IMR-90 (cell line): ENCODE results near the gene SLC31A2. TPM values are rescaled to one million over a fixed set of nuclear protein-coding genes. Genes with fewer than 3 reads are reported as not detected.

Source experiments
- ATAC-seq: fragments of 200-7000 bp; cut with Tn5 transposase; 2 replicates; pipeline ENCODE4 v1.9.1; 2020; ENCODE audit warnings: low read depth, mild to moderate bottlenecking, moderate library complexity
- BruUV-seq: library from RNA; stranded (reverse); fragments of 400-500 nt; replicated peaks from 2 replicates; lab custom pipeline; 2021; lab: Mats Ljungman, UMichigan
- CTCF ChIA-PET: fragments of 300-600 bp; formaldehyde crosslinking; extraction: SDS; loops from one replicate; lab custom pipeline; 2021; ENCODE audit warnings: antibody characterized with exemption; lab: Yijun Ruan, JAX
- POLR2A ChIA-PET: fragments of 300-600 bp; sonication (Branson Sonifier 250); formaldehyde crosslinking; loops from one replicate; lab custom pipeline; 2022; ENCODE audit warnings: antibody characterized with exemption; ENCODE audit not compliant: unreplicated experiment; lab: Charles Lee
- DNase-seq: peaks from one replicate; pipeline ENCODE4 v3.0.0; 2013
- H2AFZ ChIP-seq: replicated peaks from 2 replicates; pipeline ENCODE3; 2013; ENCODE audit warnings: low read length, mild to moderate bottlenecking; ENCODE audit not compliant: poor library complexity
- H2AK5ac ChIP-seq: 2 replicates; pipeline ENCODE4 v1.6.1; 2013; ENCODE audit warnings: low read depth, low read length, inconsistent platforms
- H2AK9ac ChIP-seq: replicated peaks from 2 replicates; pipeline ENCODE3; 2013; ENCODE audit warnings: mild to moderate bottlenecking, low read depth, low read length, moderate library complexity; ENCODE audit not compliant: poor library complexity
- H2BK120ac ChIP-seq: 2 replicates; pipeline ENCODE4 v1.6.1; 2013; ENCODE audit warnings: low read depth, low read length, inconsistent platforms
- H2BK15ac ChIP-seq: 3 replicates; pipeline ENCODE4 v1.6.1; 2013; ENCODE audit warnings: low read depth, low read length, inconsistent platforms
- H2BK20ac ChIP-seq: 2 replicates; pipeline ENCODE4 v1.6.1; 2013; ENCODE audit warnings: low read depth, mild to moderate bottlenecking, inconsistent platforms, low read length, moderate library complexity
- H2BK5ac ChIP-seq: 2 replicates; pipeline ENCODE4 v1.6.1; 2013; ENCODE audit warnings: mild to moderate bottlenecking, low read depth, low read length, inconsistent platforms; ENCODE audit not compliant: poor library complexity, severe bottlenecking
- H3K14ac ChIP-seq: replicated peaks from 2 replicates; pipeline ENCODE4 v1.6.1; 2013; ENCODE audit warnings: low read depth, low read length, inconsistent platforms
- H3K18ac ChIP-seq: 2 replicates; pipeline ENCODE4 v1.6.1; 2013; ENCODE audit warnings: low read depth, low read length, control low read depth
- H3K23ac ChIP-seq: 2 replicates; pipeline ENCODE4 v1.6.1; 2013; ENCODE audit warnings: low read depth, low read length, inconsistent platforms
- H3K27ac ChIP-seq: 2 replicates; pipeline ENCODE4 v1.5.1; 2013; ENCODE audit warnings: mild to moderate bottlenecking, control low read depth, low read length; ENCODE audit not compliant: insufficient read depth
- H3K27me3 ChIP-seq: 2 replicates; pipeline ENCODE4 v1.6.1; 2013; ENCODE audit warnings: low read length; ENCODE audit not compliant: control insufficient read depth, insufficient read depth
- H3K36me3 ChIP-seq: 2 replicates; pipeline ENCODE4 v1.6.1; 2013; ENCODE audit warnings: low read length, mixed read lengths; ENCODE audit not compliant: control insufficient read depth, insufficient read depth
- H3K4ac ChIP-seq: 2 replicates; pipeline ENCODE4 v1.6.1; 2013; ENCODE audit warnings: low read depth, low read length, inconsistent platforms
- H3K4me1 ChIP-seq: 2 replicates; pipeline ENCODE4 v1.6.1; 2013; ENCODE audit warnings: low read length, mixed read lengths; ENCODE audit not compliant: control insufficient read depth, insufficient read depth
- H3K4me2 ChIP-seq: 2 replicates; pipeline ENCODE4 v1.6.1; 2013; ENCODE audit warnings: low read depth, mild to moderate bottlenecking, control low read depth, low read length, moderate library complexity
- H3K4me3 ChIP-seq: 2 replicates; pipeline ENCODE4 v1.5.1; 2013; ENCODE audit warnings: low read depth, mild to moderate bottlenecking, control low read depth, low read length, moderate library complexity; ENCODE audit not compliant: insufficient read depth
- H3K56ac ChIP-seq: 2 replicates; pipeline ENCODE4 v1.6.1; 2013; ENCODE audit warnings: low read length, inconsistent platforms; ENCODE audit not compliant: insufficient read depth; ENCODE audit errors: extremely low read depth
- H3K79me1 ChIP-seq, 2 experiments: 2 replicates each; pipeline ENCODE4 v1.6.1; 2013; ENCODE audit warnings: low read length in 2 of 2, inconsistent platforms in 1 of 2, low read depth in 1 of 2
- H3K9ac ChIP-seq: 2 replicates; pipeline ENCODE4 v1.6.1; 2013; ENCODE audit warnings: low read depth, low read length, control low read depth
- H3K9me1 ChIP-seq: 2 replicates; pipeline ENCODE4 v1.6.1; 2013; ENCODE audit warnings: low read length, inconsistent platforms; ENCODE audit not compliant: insufficient read depth
- H3K9me3 ChIP-seq: 2 replicates; pipeline ENCODE4 v1.6.1; 2013; ENCODE audit warnings: low read length; ENCODE audit not compliant: control insufficient read depth, insufficient read depth
- H4K20me1 ChIP-seq: 2 replicates; pipeline ENCODE4 v1.6.1; 2013; ENCODE audit warnings: low read length, inconsistent platforms; ENCODE audit not compliant: insufficient read depth
- H4K5ac ChIP-seq: 2 replicates; pipeline ENCODE4 v1.6.1; 2013; ENCODE audit warnings: mild to moderate bottlenecking, low read depth, low read length, control low read depth
- H4K8ac ChIP-seq, 2 experiments: 2 replicates each; pipeline ENCODE4 v1.6.1; 2013; ENCODE audit warnings: low read depth in 2 of 2, low read length in 2 of 2, control low read depth in 1 of 2, inconsistent platforms in 1 of 2
- H4K91ac ChIP-seq: 2 replicates; pipeline ENCODE4 v1.6.1; 2013; ENCODE audit warnings: low read depth, low read length, inconsistent platforms; ENCODE audit not compliant: insufficient read depth
- BHLHE40 ChIP-seq: fragments of 150-350 bp; IDR thresholded peaks from 2 replicates; pipeline ENCODE4 v1.6.1; 2016; ENCODE audit warnings: mild to moderate bottlenecking, low read depth, low read length
- CEBPB ChIP-seq: IDR thresholded peaks from 2 replicates; pipeline ENCODE4 v1.6.1; 2012; ENCODE audit warnings: low read depth, low read length, improper control_type of control experiment
- CTCF ChIP-seq: conservative IDR thresholded peaks from 2 replicates; pipeline ENCODE4 v1.5.1; 2012; ENCODE audit warnings: mild to moderate bottlenecking, low read depth, low read length, improper control_type of control experiment
- ELK1 ChIP-seq: fragments of 150-350 bp; IDR thresholded peaks from 2 replicates; pipeline ENCODE4 v1.6.1; 2016; ENCODE audit warnings: low read depth, mild to moderate bottlenecking, low read length, moderate library complexity, borderline replicate concordance
- FOS ChIP-seq: fragments of 150-350 bp; IDR thresholded peaks from 2 replicates; pipeline ENCODE4 v1.6.1; 2016; ENCODE audit warnings: low read depth, low read length
- MAFK ChIP-seq: IDR thresholded peaks from 2 replicates; pipeline ENCODE4 v1.6.1; 2012; ENCODE audit warnings: low read depth, low read length, improper control_type of control experiment
- MXI1 ChIP-seq: IDR thresholded peaks from 2 replicates; pipeline ENCODE4 v1.6.1; 2012; ENCODE audit warnings: low read depth, mild to moderate bottlenecking, low read length, moderate library complexity, borderline replicate concordance
- NFE2L2 ChIP-seq: fragments of 150-350 bp; IDR thresholded peaks from 2 replicates; pipeline ENCODE4 v1.6.1; 2016; ENCODE audit warnings: low read depth, mild to moderate bottlenecking, low read length
- POLR2A ChIP-seq: IDR thresholded peaks from 2 replicates; pipeline ENCODE4 v1.6.1; 2012; ENCODE audit warnings: mild to moderate bottlenecking, low read depth, low read length
- RAD21 ChIP-seq: IDR thresholded peaks from 2 replicates; pipeline ENCODE4 v1.6.1; 2012; ENCODE audit warnings: low read length, improper control_type of control experiment
- RCOR1 ChIP-seq: IDR thresholded peaks from 2 replicates; pipeline ENCODE4 v1.6.1; 2012; ENCODE audit warnings: mild to moderate bottlenecking, low read length, improper control_type of control experiment; ENCODE audit not compliant: insufficient replicate concordance
- RFX5 ChIP-seq: IDR thresholded peaks from 2 replicates; pipeline ENCODE4 v1.8.0; 2012; ENCODE audit warnings: low read depth, mild to moderate bottlenecking, low read length, moderate library complexity
- SMC3 ChIP-seq: fragments of 150-350 bp; IDR thresholded peaks from 2 replicates; pipeline ENCODE4 v1.6.1; 2016; ENCODE audit warnings: low read depth, mild to moderate bottlenecking, antibody characterized with exemption, low read length, moderate library complexity
- WGBS, 2 experiments: methylation state at CpG; one replicate each; pipeline versions ENCODE4 v1.1.5 to v1.1.7; 2013; ENCODE audit warnings: missing lambda C conversion rate in 2 of 2; ENCODE audit not compliant: insufficient read length in 1 of 2; ENCODE audit errors: extremely low coverage in 2 of 2; 5-methylcytosine and 5-hydroxymethylcytosine counted together
- dilution Hi-C: fragments of 300-500 bp; cut with HindIII; formaldehyde crosslinking; loops from one replicate; pipeline ENCODE4 v1.14.3; 2018; ENCODE audit warnings: low sequenced_read_pairs; ENCODE audit not compliant: unreplicated experiment
- in situ Hi-C: fragments of 300-500 bp; cut with MboI; formaldehyde crosslinking; loops from 3 replicates; pipeline ENCODE4 v1.14.3; 2019; ENCODE audit warnings: low sequenced_read_pairs, inconsistent platforms, mixed read lengths
- intact Hi-C: fragments of 100-400 bp; cut with micrococcal nuclease; formaldehyde crosslinking; loops from 2 replicates; pipeline ENCODE4 v1.10.0; 2022
- polyA plus RNA-seq, 3 experiments: library from polyadenylated mRNA; depleted of rRNA; stranded (reverse); fragments of >200 nt; gene quantifications; 2 replicates each; pipeline ENCODE4 v1.2.3, GENCODE V29; 2012; ENCODE audit warnings: low replicate concordance in 1 of 3
- total RNA-seq: library from RNA; depleted of rRNA; stranded (reverse); fragments of >200 nt; gene quantifications from 2 replicates; pipeline ENCODE4 v1.2.3, GENCODE V29; 2012

SLC31A2 gene
- total and polyA plus RNA-seq, 2 of the 4 experiments (the other 2 are of a cell fraction), result 5.1 to 7.2 TPM

- intact Hi-C loops, result no loop called here
- H3K4me2 ChIP-seq, result no peak overlapping the region
- CTCF ChIA-PET, result no interaction called here
- no peaks in the 10 kb centered on the region for H3K36me3 ChIP-seq
- no peak overlapping the region for H4K5ac ChIP-seq
- no peak overlapping the region for H2AFZ ChIP-seq
- in situ Hi-C loops, result no loop called here
- H3K27ac ChIP-seq, result no peak overlapping the region
- no peak overlapping the region for H2BK15ac ChIP-seq
- no peak overlapping the region for H2AK9ac ChIP-seq
- no peaks in the 10 kb centered on the region for H4K20me1 ChIP-seq
- H2BK20ac ChIP-seq, result no peak overlapping the region
- H3K79me1 ChIP-seq, result no peaks in the 10 kb centered on the region
- H3K23ac ChIP-seq, result no peak overlapping the region
- peaks cover 20% of the 10 kb centered on the region for H3K27me3 ChIP-seq
- no peak overlapping the region for H2BK5ac ChIP-seq
- H3K4me3 ChIP-seq, result no peak overlapping the region
- no peak for ATAC-seq
- dilution Hi-C loops, result no loop called here
- POLR2A ChIA-PET, result no interaction called here
- H3K9me3 ChIP-seq, result no peaks in the 10 kb centered on the region; the same call in 1 of the 2 replicates
- no peak overlapping the region for H3K9ac ChIP-seq
- H3K56ac ChIP-seq, result no peak overlapping the region
- WGBS, 2 experiments, result no CpG with 5 or more reads among the region's 5 CpGs
- H2BK120ac ChIP-seq, result no peak overlapping the region
- H3K4me1 ChIP-seq, result no peaks in the 10 kb centered on the region
- no TSS peak for BruUV-seq
- H2AK5ac ChIP-seq, result no peak overlapping the region
- no peak overlapping the region for H4K8ac ChIP-seq
- no peak overlapping the region for H3K4ac ChIP-seq
- no peak for DNase-seq
- no peak overlapping the region for H3K14ac ChIP-seq
- H3K9me1 ChIP-seq, result no peaks in the 10 kb centered on the region
- TF ChIP-seq RFX5, result no peak
- no peak for TF ChIP-seq SMC3
- TF ChIP-seq CEBPB, result no peak
- TF ChIP-seq CTCF, result no peak
- no peak for TF ChIP-seq RAD21
- no peak for TF ChIP-seq RCOR1
- no peak for TF ChIP-seq BHLHE40
- no peak for TF ChIP-seq FOS
- TF ChIP-seq MAFK, result no peak
- no peak for TF ChIP-seq POLR2A
- no peak for TF ChIP-seq MXI1
- TF ChIP-seq NFE2L2, result no peak
- no peak for TF ChIP-seq ELK1
- H4K91ac ChIP-seq, result no peak overlapping the region
- no peak overlapping the region for H3K18ac ChIP-seq
Observed at GRCh38 chr9:113139953-113140352, 10.9 kb upstream of the SLC31A2 start.
